Neural cell (in vitro differentiated cells): ENCODE data around the gene PPFIA1. TPM values are rescaled to one million over a fixed set of nuclear protein-coding genes. Genes with fewer than 3 reads are reported as not detected.

Source experiments
- H2AFZ ChIP-seq: fragments of 200-600, 300-800 bp; sonication (generic), shearing (Covaris generic); 2 replicates; pipeline ENCODE4 v1.6.0; 2014; ENCODE audit warnings: low read depth, mild to moderate bottlenecking, antibody characterized with exemption, low read length, moderate library complexity
- H3F3A ChIP-seq: fragments of 200-600 bp; shearing (Covaris generic); 2 replicates; pipeline ENCODE4 v1.6.1; 2016; ENCODE audit warnings: mild to moderate bottlenecking, moderate library complexity, mixed read lengths, antibody characterized with exemption, low read length; ENCODE audit not compliant: insufficient read depth, poor library complexity, severe bottlenecking
- H3K27ac ChIP-seq: fragments of 200-600, 300-800 bp; sonication (generic), shearing (Covaris generic); 2 replicates; pipeline ENCODE4 v1.5.1; 2014; ENCODE audit warnings: mild to moderate bottlenecking, low read length, moderate library complexity
- H3K27me3 ChIP-seq: fragments of 300-800, 200-600 bp; sonication (generic), shearing (Covaris generic); 2 replicates; pipeline ENCODE4 v1.6.0; 2014; ENCODE audit warnings: mild to moderate bottlenecking, low read depth, low read length, moderate library complexity; ENCODE audit not compliant: insufficient read depth
- H3K36me3 ChIP-seq: fragments of 300-800, 200-600 bp; sonication (generic), shearing (Covaris generic); 2 replicates; pipeline ENCODE4 v1.5.1; 2014; ENCODE audit warnings: mild to moderate bottlenecking, antibody characterized with exemption, low read length, moderate library complexity; ENCODE audit not compliant: insufficient read depth
- H3K4me2 ChIP-seq: fragments of 300-800, 200-600 bp; sonication (generic), shearing (Covaris generic); 2 replicates; pipeline ENCODE4 v1.6.0; 2014; ENCODE audit warnings: mild to moderate bottlenecking, low read length
- H3K4me3 ChIP-seq: fragments of 300-800, 200-600 bp; sonication (generic), shearing (Covaris generic); 2 replicates; pipeline ENCODE4 v1.5.1; 2014; ENCODE audit warnings: mild to moderate bottlenecking, low read length, moderate library complexity
- H3K79me2 ChIP-seq: fragments of 200-600 bp; shearing (Covaris generic); replicated peaks from 2 replicates; pipeline ENCODE4 v1.6.0; 2014; ENCODE audit warnings: mild to moderate bottlenecking, low read length, moderate library complexity; ENCODE audit not compliant: insufficient read depth
- H3K9ac ChIP-seq: fragments of 300-800, 200-600 bp; sonication (generic), shearing (Covaris generic); 2 replicates; pipeline ENCODE4 v1.6.1; 2016; ENCODE audit warnings: mild to moderate bottlenecking, low read length, mixed read lengths
- H3K9me2 ChIP-seq: fragments of 200-600 bp; shearing (Covaris generic); 2 replicates; pipeline ENCODE4 v1.6.1; 2016; ENCODE audit warnings: mild to moderate bottlenecking, low read length, mixed read lengths; ENCODE audit not compliant: insufficient read depth
- H3K9me3 ChIP-seq: fragments of 200-600, 300-800 bp; sonication (generic), shearing (Covaris generic); 2 replicates; pipeline ENCODE4 v1.6.1; 2016; ENCODE audit warnings: mild to moderate bottlenecking, mixed run types, low read length, moderate library complexity, mixed read lengths
- H4K20me1 ChIP-seq: fragments of 200-600 bp; shearing (Covaris generic); 2 replicates; pipeline ENCODE4 v1.6.1; 2016; ENCODE audit warnings: mild to moderate bottlenecking, mixed run types; ENCODE audit not compliant: insufficient read depth
- CTCF ChIP-seq: fragments of 450-650 bp; IDR thresholded peaks from 2 replicates; pipeline ENCODE4 v1.5.1; 2014; ENCODE audit warnings: antibody characterized with exemption, mild to moderate bottlenecking, moderate library complexity; ENCODE audit not compliant: poor library complexity, severe bottlenecking
- EP300 ChIP-seq: fragments of 450-650 bp; conservative IDR thresholded peaks from 2 replicates; pipeline ENCODE4 v1.6.1; 2014; ENCODE audit warnings: antibody characterized with exemption, mild to moderate bottlenecking, moderate library complexity; ENCODE audit not compliant: poor library complexity, severe bottlenecking
- EZH2 ChIP-seq: fragments of 200-600, 300-800 bp; shearing (Covaris generic), sonication (generic); IDR thresholded peaks from 2 replicates; pipeline ENCODE4 v1.6.1; 2014; ENCODE audit warnings: antibody characterized with exemption, low read length, borderline replicate concordance, mild to moderate bottlenecking; ENCODE audit not compliant: insufficient read depth, poor library complexity, severe bottlenecking
- MXI1 ChIP-seq: fragments of 450-650 bp; conservative IDR thresholded peaks from 2 replicates; pipeline ENCODE4 v1.6.1; 2014; ENCODE audit warnings: antibody characterized with exemption, mild to moderate bottlenecking; ENCODE audit not compliant: poor library complexity, severe bottlenecking
- POLR2AphosphoS5 ChIP-seq: IDR thresholded peaks from 2 replicates; pipeline ENCODE4 v1.6.1; 2012
- RAD21 ChIP-seq: fragments of 450-650 bp; conservative IDR thresholded peaks from 2 replicates; pipeline ENCODE4 v1.6.1; 2014; ENCODE audit warnings: antibody characterized with exemption, mild to moderate bottlenecking, moderate library complexity
- REST ChIP-seq: IDR thresholded peaks from 2 replicates; pipeline ENCODE4 v1.6.1; 2012; ENCODE audit warnings: borderline replicate concordance
- SMC3 ChIP-seq: fragments of 450-650 bp; conservative IDR thresholded peaks from 2 replicates; pipeline ENCODE4 v1.6.1; 2014; ENCODE audit warnings: antibody characterized with exemption, mild to moderate bottlenecking, moderate library complexity; ENCODE audit not compliant: poor library complexity
- polyA plus RNA-seq: library from polyadenylated mRNA; depleted of rRNA; stranded (reverse); fragments of >200 nt; gene quantifications from 2 replicates; pipeline ENCODE4 v1.2.3, GENCODE V29; 2014

The PPFIA1 gene
- polyA plus RNA-seq, 1 donor from 2014 or later: 48.9 TPM

- Histone ChIP-seq H3K27me3 (no peaks in the 10 kb centered on the region), H3K79me2 (peaks cover 22% of the 10 kb centered on the region), H3K9me2 (no peaks in the 10 kb centered on the region), H3K27ac (no peak overlapping the region), H3K4me2 (peak overlapping the region; percentile 35), H3K36me3 (peaks cover 5% of the 10 kb centered on the region), H3K4me3 (peak overlapping the region; percentile 87), H2AFZ (no peak overlapping the region), H3F3A (no peaks in the 10 kb centered on the region), H4K20me1 (no peaks in the 10 kb centered on the region), H3K9me3 (no peaks in the 10 kb centered on the region), H3K9ac (no peak overlapping the region)
- TF ChIP-seq EZH2 (no peak), SMC3 (no peak), EP300 (no peak), RAD21 (no peak), POLR2AphosphoS5 (no peak)
These were observed 1.5 kb downstream of the PPFIA1 start for GRCh38 chr11:70272009-70272408.

DNA sequence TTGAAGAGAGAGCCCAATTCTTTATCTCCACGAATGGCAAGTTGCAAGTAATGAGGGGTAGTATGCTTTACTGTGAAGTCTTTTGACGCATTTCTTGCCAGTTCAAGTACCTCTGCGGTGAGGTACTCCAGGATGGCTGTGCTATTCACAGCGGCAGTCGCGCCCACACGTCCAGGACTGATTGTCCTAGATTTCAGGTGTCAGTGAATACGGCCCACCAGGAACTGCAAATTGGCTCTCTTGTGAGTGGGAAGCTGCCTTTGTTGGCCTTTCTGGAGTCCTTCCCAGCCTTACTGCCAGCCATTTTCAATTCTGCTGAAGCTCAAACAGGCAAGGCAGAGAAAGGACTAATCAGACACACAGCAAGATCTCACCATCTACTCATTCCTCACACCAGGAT is 8.5 kb downstream of the PPFIA1 start:
- peaks cover 13% of the 10 kb centered on the region for H3K79me2 ChIP-seq

GRCh38 chr11:70281156-70281609 is 10.7 kb downstream of the PPFIA1 start:
- no peak for TF ChIP-seq MXI1
- TF ChIP-seq REST: no peak
- TF ChIP-seq CTCF: no peak
- Histone ChIP-seq H2AFZ (no peak overlapping the region), H3F3A (no peaks in the 10 kb centered on the region), H3K9me3 (no peaks in the 10 kb centered on the region), H3K4me2 (no peak overlapping the region), H3K79me2 (peaks cover 12% of the 10 kb centered on the region), H3K9ac (no peak overlapping the region), H3K36me3 (peaks cover 3% of the 10 kb centered on the region), H3K27ac (no peak overlapping the region), H3K27me3 (no peaks in the 10 kb centered on the region), H3K9me2 (no peaks in the 10 kb centered on the region), H3K4me3 (no peak overlapping the region), H4K20me1 (no peaks in the 10 kb centered on the region)

More for the DNA sequence above, 8.5 kb downstream of the PPFIA1 start:
- H2AFZ ChIP-seq: no peak overlapping the region
- no peak overlapping the region for H3K9ac ChIP-seq
- TF ChIP-seq CTCF: no peak
- no peak overlapping the region for H3K4me3 ChIP-seq
- no peak overlapping the region for H3K4me2 ChIP-seq
- peaks cover 5% of the 10 kb centered on the region for H3K36me3 ChIP-seq
- no peaks in the 10 kb centered on the region for H3K27me3 ChIP-seq
- H3K9me2 ChIP-seq: no peaks in the 10 kb centered on the region
- H3K9me3 ChIP-seq: no peaks in the 10 kb centered on the region
- no peaks in the 10 kb centered on the region for H4K20me1 ChIP-seq
- no peak overlapping the region for H3K27ac ChIP-seq
- no peaks in the 10 kb centered on the region for H3F3A ChIP-seq
